Measurements from ENCODE around the gene PQBP1.

GRCh38 chrX:48894891-48895290 is 2.8 kb upstream of the PQBP1 start:
- TF ChIP-seq ZNF274 (IDR thresholded peaks at IDR 0.05; ENCODE audit: low read depth, low read length) = no peak
- no peak for TF ChIP-seq YY1 (IDR thresholded peaks at IDR 0.05; ENCODE audit: insufficient read depth, insufficient read length)
- TF ChIP-seq SUZ12 (IDR thresholded peaks at IDR 0.05; ENCODE audit: extremely low read depth, insufficient read depth, insufficient read length) = no peak
